GM12873 (cell line): Measurements from ENCODE around the gene CENPP.

Source experiments
- CTCF ChIP-seq: IDR thresholded peaks from 2 replicates; pipeline ENCODE4 v1.5.1; 2012; ENCODE audit warnings: low read depth, mild to moderate bottlenecking, moderate library complexity, low read length, control low read depth; ENCODE audit not compliant: insufficient read depth; ENCODE audit errors: missing control alignments

Gene CENPP

GRCh38 chr9:92467511-92467910 is 141.8 kb downstream of the CENPP start:
- no peak for TF ChIP-seq CTCF

DNA sequence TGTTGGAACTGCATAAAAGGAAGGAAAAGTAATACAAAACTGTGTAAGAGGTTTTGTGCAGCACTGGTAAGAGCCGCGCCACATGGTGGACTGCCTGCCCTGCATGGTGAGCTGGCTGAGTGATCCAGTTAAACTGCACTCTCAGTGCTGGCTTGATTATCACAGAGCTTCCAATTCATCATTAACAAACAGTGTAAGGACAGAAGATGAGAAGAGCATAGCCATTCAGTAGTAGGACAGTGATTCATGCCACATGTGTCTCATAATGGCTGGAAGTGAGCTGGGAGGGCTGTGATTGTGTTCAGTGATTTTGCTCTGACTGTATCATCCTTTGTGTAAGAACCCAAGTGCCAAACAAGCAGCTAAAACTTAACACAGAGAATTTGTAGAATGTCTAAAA is 142.5 kb downstream of the CENPP start:
- no peak for TF ChIP-seq CTCF

GRCh38 chr9:92474587-92474986 is 148.8 kb downstream of the CENPP start:
- no peak for TF ChIP-seq CTCF

DNA sequence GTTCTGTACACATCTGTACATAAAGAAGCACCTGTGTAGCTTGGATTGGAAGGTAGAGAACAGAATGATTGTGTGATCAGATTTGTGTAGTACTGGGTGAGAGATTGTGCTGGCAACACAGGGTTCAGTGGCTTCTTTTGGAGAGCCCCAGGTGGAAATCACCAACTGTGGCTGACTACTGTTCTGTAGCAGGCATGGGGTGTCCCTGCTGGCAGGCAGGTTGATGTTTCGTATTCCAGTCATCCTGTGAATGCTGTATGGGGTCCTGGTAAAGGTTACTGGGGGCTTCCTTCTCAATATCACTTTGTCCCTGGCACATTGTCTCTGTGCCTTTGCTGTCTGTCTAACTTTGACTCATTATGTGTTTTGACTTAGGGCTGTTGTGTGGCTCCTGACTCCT is 151.2 kb downstream of the CENPP start:
- TF ChIP-seq CTCF = no peak

- TF ChIP-seq CTCF = no peak
These were observed 153.0 kb downstream of the CENPP start for GRCh38 chr9:92478783-92479182.

- no peak for TF ChIP-seq CTCF
These were observed 153.6 kb downstream of the CENPP start for GRCh38 chr9:92479346-92479745.

DNA sequence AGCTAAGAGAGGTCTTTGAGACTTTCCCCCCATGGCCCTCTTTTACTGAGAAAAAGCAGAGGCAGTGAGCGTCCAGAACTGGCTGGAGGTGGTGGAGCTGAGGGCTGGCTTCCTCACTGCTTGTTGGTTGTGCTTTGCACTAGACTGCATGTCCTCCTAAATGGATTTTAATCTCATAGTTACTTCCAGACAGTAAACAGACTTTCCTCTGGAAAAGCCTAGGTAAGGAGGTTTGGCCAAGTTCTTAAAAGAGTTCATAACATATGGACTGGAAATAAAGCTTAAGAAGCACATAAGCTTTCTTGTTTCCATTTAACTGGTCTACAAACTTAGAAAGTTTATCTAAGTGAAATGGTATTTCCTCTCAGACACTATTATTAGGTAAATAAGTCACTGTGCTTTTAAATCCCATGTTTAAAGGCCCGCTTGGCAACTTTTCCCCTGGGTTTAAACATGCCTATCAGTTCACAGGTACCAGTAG is 154.6 kb downstream of the CENPP start:
- TF ChIP-seq CTCF = no peak
